B cell (primary cell): ENCODE results near the gene VAMP8. TPM values are rescaled to one million over a fixed set of nuclear protein-coding genes. Genes with fewer than 3 reads are reported as not detected.

Source experiments
- ATAC-seq: fragments of 200-7000 bp; cut with Tn5 transposase; one replicate; pipeline ENCODE4 v1.10.0; 2021; ENCODE audit warnings: low read depth, mild to moderate bottlenecking, moderate number of reproducible peaks, moderate library complexity
- CTCF ChIA-PET: fragments of 350-600 bp; sonication (Branson Sonifier 250); formaldehyde crosslinking; loops from one replicate; lab custom pipeline; 2021; ENCODE audit warnings: antibody characterized with exemption, inconsistent platforms; lab: Charles Lee
- POLR2A ChIA-PET: fragments of 350-600 bp; sonication (Branson Sonifier 250); formaldehyde crosslinking; loops from one replicate; lab custom pipeline; 2021; ENCODE audit warnings: antibody characterized with exemption; lab: Charles Lee
- DNase-seq: peaks from one replicate; pipeline ENCODE4 v3.0.0; 2013
- H2AFZ ChIP-seq: 2 replicates; pipeline ENCODE4 v1.6.1; 2012; ENCODE audit warnings: mild to moderate bottlenecking, low read depth, low read length; ENCODE audit not compliant: insufficient read depth, poor library complexity, severe bottlenecking
- H3K27ac ChIP-seq, 2 donors: 1 replicate in 1 of 2; 2 replicates in 1 of 2; pipeline ENCODE4 v1.5.1; 2012 to 2013; ENCODE audit warnings: low read length in 2 of 2, mild to moderate bottlenecking in 2 of 2, moderate library complexity in 1 of 2
- H3K27me3 ChIP-seq, 4 experiments: fragments of 200-600 bp in 1 of 4; sonication (generic) in 1 of 4; replicated peaks in 1 of 4; 1 replicate in 2 of 4; 2 replicates in 2 of 4; pipeline versions ENCODE4 v1.6.1 to v1.7.0; 2013 to 2016; ENCODE audit warnings: low read length in 3 of 4, mild to moderate bottlenecking in 2 of 4, mixed read lengths in 1 of 4, moderate library complexity in 1 of 4; ENCODE audit not compliant: insufficient read depth in 4 of 4, control insufficient read depth in 3 of 4; ENCODE audit errors: control extremely low read depth in 1 of 4
- H3K36me3 ChIP-seq, 2 experiments: replicated peaks in 1 of 2; 1 replicate in 1 of 2; 2 replicates in 1 of 2; pipeline versions ENCODE4 v1.6.1 to v1.7.1; 2013; ENCODE audit warnings: low read length in 1 of 2; ENCODE audit not compliant: insufficient read depth in 2 of 2, control insufficient read depth in 1 of 2; ENCODE audit errors: control extremely low read depth in 1 of 2, extremely low read depth in 1 of 2
- H3K4me1 ChIP-seq, 2 donors: fragments of 200-600 bp in 1 of 2; sonication (generic) in 1 of 2; 1 replicate in 1 of 2; 2 replicates in 1 of 2; pipeline versions ENCODE4 v1.5.1 to v1.6.1; 2013 to 2017; ENCODE audit warnings: low read length in 2 of 2; ENCODE audit not compliant: control insufficient read depth in 2 of 2, insufficient read depth in 2 of 2
- H3K4me2 ChIP-seq: replicated peaks from 2 replicates; pipeline ENCODE3; 2012; ENCODE audit warnings: mild to moderate bottlenecking, low read depth, low read length; ENCODE audit not compliant: poor library complexity, severe bottlenecking
- H3K4me3 ChIP-seq, 5 experiments: fragments of 200-600 bp in 1 of 5; sonication (generic) in 1 of 5; 1 replicate in 3 of 5; 2 replicates in 2 of 5; pipeline versions ENCODE4 v1.5.1 to v1.7.0; 2011 to 2016; ENCODE audit warnings: low read length in 4 of 5, mild to moderate bottlenecking in 4 of 5, low read depth in 2 of 5, control low read depth in 1 of 5, moderate library complexity in 1 of 5; ENCODE audit not compliant: insufficient read depth in 1 of 5; ENCODE audit errors: control extremely low read depth in 1 of 5, extremely low read depth in 1 of 5
- H3K79me2 ChIP-seq: fragments of 200-600 bp; sonication (generic); one replicate; pipeline ENCODE4 v1.6.0; 2016; ENCODE audit warnings: low read length; ENCODE audit not compliant: control insufficient read depth, insufficient read depth
- H3K9ac ChIP-seq: fragments of 200-600 bp; sonication (generic); 2 replicates; pipeline ENCODE4 v1.6.1; 2017; ENCODE audit warnings: mild to moderate bottlenecking, low read length, moderate library complexity
- H3K9me3 ChIP-seq, 3 donors: one replicate each; pipeline versions ENCODE4 v1.6.1 to v1.7.1; 2013; ENCODE audit warnings: low read length in 2 of 3; ENCODE audit not compliant: control insufficient read depth in 2 of 3, insufficient read depth in 1 of 3; ENCODE audit errors: control extremely low read depth in 1 of 3
- H4K20me1 ChIP-seq: 2 replicates; pipeline ENCODE4 v1.6.0; 2012; ENCODE audit warnings: mild to moderate bottlenecking, low read length; ENCODE audit not compliant: insufficient read depth, control insufficient read depth, poor library complexity, severe bottlenecking
- H3K27ac Mint-ChIP-seq: one replicate; pipeline ENCODE4 v1.8.0; 2021; ENCODE audit warnings: mixed read lengths
- H3K27me3 Mint-ChIP-seq: one replicate; pipeline ENCODE4 v1.8.0; 2021; ENCODE audit warnings: mixed read lengths
- H3K4me1 Mint-ChIP-seq: one replicate; pipeline ENCODE4 v1.8.0; 2021; ENCODE audit warnings: mixed read lengths
- H3K4me3 Mint-ChIP-seq: one replicate; pipeline ENCODE4 v1.8.0; 2021; ENCODE audit warnings: mixed read lengths
- H3K9me3 Mint-ChIP-seq: one replicate; pipeline ENCODE4 v1.8.0; 2022; ENCODE audit warnings: mixed read lengths; ENCODE audit not compliant: insufficient read depth
- CTCF ChIP-seq: fragments of 200-600 bp; IDR thresholded peaks from one replicate; pipeline ENCODE4 v1.8.0; 2022; ENCODE audit warnings: antibody characterized with exemption, mild to moderate bottlenecking
- EZH2 ChIP-seq: IDR thresholded peaks from 2 replicates; pipeline ENCODE4 v1.6.1; 2012; ENCODE audit warnings: borderline replicate concordance, low read depth, mild to moderate bottlenecking, moderate library complexity, low read length; ENCODE audit not compliant: insufficient read depth, poor library complexity, severe bottlenecking
- WGBS: methylation state at CpG from one replicate; pipeline ENCODE4 v1.1.5; 2013; ENCODE audit warnings: missing lambda C conversion rate; ENCODE audit not compliant: insufficient coverage; 5-methylcytosine and 5-hydroxymethylcytosine counted together
- intact Hi-C: fragments of 100-400 bp; cut with micrococcal nuclease; formaldehyde crosslinking; loops from one replicate; pipeline ENCODE4 v1.10.0; 2022
- polyA plus RNA-seq: library from polyadenylated mRNA; depleted of rRNA; stranded (reverse); fragments of >200 nt; gene quantifications from 2 replicates; pipeline ENCODE4 v1.2.3, GENCODE V29; 2012
- total RNA-seq, 2 donors: library from RNA; stranded (reverse); fragments of 120-200 nt in 1 of 2; gene quantifications; 1 replicate in 1 of 2; 2 replicates in 1 of 2; pipeline versions ENCODE4 v1.2.3 to v1.2.4, GENCODE V29; 2013 to 2022

Gene VAMP8
- total and polyA plus RNA-seq, 2 donors (not counting 1 experiment from before 2014, with no cell fraction given): 68.7 to 73.8 TPM

DNA sequence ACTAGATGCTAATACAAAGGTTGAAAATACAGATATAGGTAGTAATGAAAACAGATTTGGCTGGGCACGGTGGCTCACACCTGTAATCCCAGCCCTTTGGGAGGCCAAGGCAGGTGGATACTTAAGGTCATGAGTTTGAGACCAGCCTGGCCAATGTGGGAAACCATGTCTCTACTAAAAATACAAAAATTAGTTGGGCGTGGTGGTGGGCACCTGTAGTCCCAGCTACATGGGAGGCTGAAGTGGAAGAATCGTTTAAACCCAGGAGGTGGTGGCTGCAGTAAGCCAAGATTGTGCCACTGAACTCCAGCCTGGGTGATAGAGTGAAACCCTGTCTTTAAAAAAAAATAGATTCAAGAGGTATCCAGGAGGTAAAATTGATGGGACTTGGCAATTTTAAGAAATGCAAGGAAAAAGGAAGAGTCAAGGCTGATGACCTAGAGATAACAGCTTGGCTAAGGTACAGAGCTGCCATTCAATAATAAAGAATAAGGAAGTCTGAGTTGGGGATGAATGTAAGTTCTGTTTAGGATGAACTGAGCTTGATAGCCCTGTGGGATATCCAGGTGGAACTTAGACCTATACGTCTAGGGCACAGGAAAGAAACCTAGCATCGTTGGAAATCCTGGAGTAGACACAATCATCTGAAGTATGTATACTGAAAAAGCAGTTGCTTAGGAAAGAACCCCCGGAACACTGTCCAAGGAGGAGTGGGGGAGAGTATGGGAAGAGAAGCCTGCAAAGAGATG, 29.4 kb upstream of the VAMP8 start:
- Histone ChIP-seq H3K4me2 (no peak overlapping the region), H3K4me1 (peaks cover 0 to 3% of the 10 kb centered on the region in 2 donors), H4K20me1 (no peaks in the 10 kb centered on the region), H2AFZ (no peak overlapping the region), H3K79me2 (no peaks in the 10 kb centered on the region), H3K9ac (no peak overlapping the region), H3K4me3 (no peak overlapping the region), H3K9me3 (no peaks in the 10 kb centered on the region), H3K27ac (no peak overlapping the region), H3K27me3 (no peaks in the 10 kb centered on the region), H3K36me3 (peaks cover 4 to 59% of the 10 kb centered on the region in 2 experiments)
- Mint-ChIP-seq H3K4me1 (peaks cover 6% of the 10 kb centered on the region), H3K4me3 (no peak overlapping the region), H3K27me3 (no peaks in the 10 kb centered on the region), H3K27ac (no peak overlapping the region), H3K9me3 (no peaks in the 10 kb centered on the region)
- CTCF ChIA-PET: interaction anchor here (1.2 to 10.0 kb wide), 7 partner anchors 8 to 248 kb away, joined by 3 to 299 read pairs (median 7); partner anchors contain the start of genes MAT2A, RNF181, SH2D6 and TGOLN2
- ATAC-seq: no peak
- POLR2A ChIA-PET: interaction anchor here (0.6 to 4.6 kb wide), 2 partner anchors 8 to 1264 kb away, joined by 4 to 30 read pairs; partner anchors contain the start of gene MAT2A
- no peak for DNase-seq
- 94% methylated on average over 3 of the region's 6 CpGs for WGBS
- no peak for TF ChIP-seq EZH2
- TF ChIP-seq CTCF: no peak
- intact Hi-C loops: no loop called here

GRCh38 chr2:85548608-85548900, 28.8 kb upstream of the VAMP8 start:
- Histone ChIP-seq H3K4me1 (peaks cover 0 to 3% of the 10 kb centered on the region in 2 donors), H3K27me3 (no peaks in the 10 kb centered on the region), H3K4me3 (no peak overlapping the region), H3K27ac (no peak overlapping the region), H4K20me1 (no peaks in the 10 kb centered on the region), H3K36me3 (peaks cover 2 to 56% of the 10 kb centered on the region in 2 experiments), H3K4me2 (no peak overlapping the region), H3K79me2 (no peaks in the 10 kb centered on the region), H3K9ac (no peak overlapping the region), H2AFZ (no peak overlapping the region), H3K9me3 (no peaks in the 10 kb centered on the region)
- no peaks in the 10 kb centered on the region for H3K9me3 Mint-ChIP-seq
- no peak overlapping the region for H3K4me3 Mint-ChIP-seq
- H3K4me1 Mint-ChIP-seq: peaks cover 4% of the 10 kb centered on the region
- DNase-seq (no peak), ATAC-seq (no peak)
- intact Hi-C loops: no loop called here
- WGBS: 90% methylated on average over 2 of the region's 2 CpGs
- CTCF ChIA-PET: interaction anchor here (1.2 to 10.0 kb wide), 8 partner anchors 9 to 249 kb away, joined by 3 to 299 read pairs (median 19); partner anchors contain the start of genes GGCX, MAT2A, RNF181 and SH2D6
- no peak overlapping the region for H3K27ac Mint-ChIP-seq
- TF ChIP-seq CTCF (no peak), EZH2 (no peak)
- H3K27me3 Mint-ChIP-seq: no peaks in the 10 kb centered on the region
- POLR2A ChIA-PET: interaction anchor here (4.6 kb wide), 1 partner anchor 9 kb away, joined by 30 read pairs; the partner anchor contains the start of gene MAT2A
